Fibroblast of villous mesenchyme (primary cell): Measurements from ENCODE around the gene SNX9. TPM values are rescaled to one million over a fixed set of nuclear protein-coding genes. Genes with fewer than 3 reads are reported as not detected.

Source experiments
- DNase-seq: peaks from one replicate; pipeline ENCODE4 v3.0.0-alpha.2; 2010; ENCODE audit warnings: low read depth
- H3K4me3 ChIP-seq: 2 replicates; pipeline ENCODE4 v1.5.1; 2011; ENCODE audit warnings: low read depth, mild to moderate bottlenecking, low read length
- CTCF ChIP-seq: IDR thresholded peaks from 2 replicates; pipeline ENCODE4 v1.5.1; 2012; ENCODE audit warnings: low read depth, mild to moderate bottlenecking, low read length; ENCODE audit not compliant: insufficient read depth
- total RNA-seq: library from RNA; depleted of rRNA; stranded (reverse); fragments of >200 nt; gene quantifications from 2 replicates; pipeline ENCODE4 v1.2.3, GENCODE V29; 2012

Gene SNX9
- total RNA-seq, 1 donor: 37.6 TPM

- no peak overlapping the region for H3K4me3 ChIP-seq
- TF ChIP-seq CTCF: no peak
- no peak for DNase-seq
Measured at GRCh38 chr6:157952861-157953351, 129.9 kb downstream of the SNX9 start.

- no peak overlapping the region for H3K4me3 ChIP-seq
- peak; percentile 26 for DNase-seq
- TF ChIP-seq CTCF: no peak
Measured at GRCh38 chr6:157953580-157954091, 130.6 kb downstream of the SNX9 start.

GRCh38 chr6:157954150-157955117 lies 131.4 kb downstream of the SNX9 start:
- peak overlapping the region; percentile 29 for H3K4me3 ChIP-seq
- peak; percentile 70 for DNase-seq
- no peak for TF ChIP-seq CTCF

- DNase-seq: no peak
- no peak overlapping the region for H3K4me3 ChIP-seq
- no peak for TF ChIP-seq CTCF
Measured at GRCh38 chr6:157955675-157956074, 132.6 kb downstream of the SNX9 start.

- TF ChIP-seq CTCF: no peak
- DNase-seq: no peak
- H3K4me3 ChIP-seq: no peak overlapping the region
Measured at GRCh38 chr6:157956171-157956730, 133.2 kb downstream of the SNX9 start.

GRCh38 chr6:157959451-157960227 lies 136.6 kb downstream of the SNX9 start:
- no peak for TF ChIP-seq CTCF
- no peak for DNase-seq
- H3K4me3 ChIP-seq: no peak overlapping the region
